OCI-LY3 (cell line): Measurements from ENCODE around the gene CDH24.

Experiments used
- EZH2phosphoT487 ChIP-seq: fragments of 200-600 bp; shearing (Covaris generic); IDR thresholded peaks from 2 replicates; pipeline ENCODE4 v1.6.1; 2018; ENCODE audit warnings: antibody characterized with exemption, mixed run types, low read depth
- TF ChIP-seq, protein P1 (sequence below): fragments of 200-600, 300-600 bp; sonication (generic); IDR thresholded peaks from 2 replicates; pipeline ENCODE4 v1.5.1; 2014; ENCODE audit warnings: antibody characterized with exemption, low read length, low read depth

- TF ChIP-seq, protein P1, sequence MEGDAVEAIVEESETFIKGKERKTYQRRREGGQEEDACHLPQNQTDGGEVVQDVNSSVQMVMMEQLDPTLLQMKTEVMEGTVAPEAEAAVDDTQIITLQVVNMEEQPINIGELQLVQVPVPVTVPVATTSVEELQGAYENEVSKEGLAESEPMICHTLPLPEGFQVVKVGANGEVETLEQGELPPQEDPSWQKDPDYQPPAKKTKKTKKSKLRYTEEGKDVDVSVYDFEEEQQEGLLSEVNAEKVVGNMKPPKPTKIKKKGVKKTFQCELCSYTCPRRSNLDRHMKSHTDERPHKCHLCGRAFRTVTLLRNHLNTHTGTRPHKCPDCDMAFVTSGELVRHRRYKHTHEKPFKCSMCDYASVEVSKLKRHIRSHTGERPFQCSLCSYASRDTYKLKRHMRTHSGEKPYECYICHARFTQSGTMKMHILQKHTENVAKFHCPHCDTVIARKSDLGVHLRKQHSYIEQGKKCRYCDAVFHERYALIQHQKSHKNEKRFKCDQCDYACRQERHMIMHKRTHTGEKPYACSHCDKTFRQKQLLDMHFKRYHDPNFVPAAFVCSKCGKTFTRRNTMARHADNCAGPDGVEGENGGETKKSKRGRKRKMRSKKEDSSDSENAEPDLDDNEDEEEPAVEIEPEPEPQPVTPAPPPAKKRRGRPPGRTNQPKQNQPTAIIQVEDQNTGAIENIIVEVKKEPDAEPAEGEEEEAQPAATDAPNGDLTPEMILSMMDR, result no peak
- no peak for TF ChIP-seq EZH2phosphoT487
These were observed 32.7 kb downstream of the CDH24 start for GRCh38 chr14:23024612-23025075.
